NCI-H1694 (cell line): ENCODE data around the gene BCL10.

ENCODE experiments used
- DNase-seq: peaks from one replicate; lab custom pipeline; 2025; lab: John Stamatoyannopoulos, UW

The BCL10 gene

GRCh38 chr1:85297855-85298629 lies 21.6 kb upstream of the BCL10 start:
- no peak for DNase-seq

GRCh38 chr1:85297538-85297854 lies 21.1 kb upstream of the BCL10 start:
- no peak for DNase-seq

GRCh38 chr1:85296980-85297379 lies 20.5 kb upstream of the BCL10 start:
- DNase-seq = no peak

- DNase-seq = no peak
These were observed 19.2 kb upstream of the BCL10 start for GRCh38 chr1:85295654-85296053.

GRCh38 chr1:85295006-85295431 lies 18.6 kb upstream of the BCL10 start:
- DNase-seq = no peak

- DNase-seq = no peak
These were observed 14.4 kb upstream of the BCL10 start for GRCh38 chr1:85290826-85291225.

GRCh38 chr1:85289848-85290335 lies 13.5 kb upstream of the BCL10 start:
- no peak for DNase-seq

GRCh38 chr1:85289207-85289847 lies 12.9 kb upstream of the BCL10 start:
- DNase-seq = no peak

- DNase-seq = no peak
These were observed 7.8 kb upstream of the BCL10 start for GRCh38 chr1:85284202-85284601.

- no peak for DNase-seq
These were observed 7.2 kb upstream of the BCL10 start for GRCh38 chr1:85283475-85284199.

- DNase-seq = no peak
These were observed 6.0 kb upstream of the BCL10 start for GRCh38 chr1:85282424-85282823.

GRCh38 chr1:85280636-85281035 lies 4.2 kb upstream of the BCL10 start:
- no peak for DNase-seq

GRCh38 chr1:85279458-85280080 lies 3.1 kb upstream of the BCL10 start:
- no peak for DNase-seq

GRCh38 chr1:85278853-85279314 lies 2.5 kb upstream of the BCL10 start:
- no peak for DNase-seq

- no peak for DNase-seq
These were observed 1.4 kb upstream of the BCL10 start for GRCh38 chr1:85277802-85278201.

- no peak for DNase-seq
These were observed 677 bp upstream of the BCL10 start for GRCh38 chr1:85276978-85277639.

GRCh38 chr1:85275701-85276214 lies 674 bp downstream of the BCL10 start:
- no peak for DNase-seq

- no peak for DNase-seq
These were observed 1.4 kb downstream of the BCL10 start for GRCh38 chr1:85274969-85275453.

GRCh38 chr1:85273397-85273796 lies 3.0 kb downstream of the BCL10 start:
- no peak for DNase-seq

- DNase-seq = no peak
These were observed 7.4 kb downstream of the BCL10 start for GRCh38 chr1:85268801-85269585.

- DNase-seq = no peak
These were observed 9.1 kb downstream of the BCL10 start for GRCh38 chr1:85267313-85267712.
